GM12878 (cell line): ENCODE data around the gene KIF18A. TPM values are rescaled to one million over a fixed set of nuclear protein-coding genes. Genes with fewer than 3 reads are reported as not detected.

Experiments
- ATAC-seq: fragments of 200-7000 bp; cut with Tn5 transposase; 3 replicates; pipeline ENCODE4 v1.9.1; 2020; ENCODE audit warnings: mild to moderate bottlenecking, moderate library complexity
- BruUV-seq: library from RNA; stranded (reverse); fragments of 400-500 nt; replicated peaks from 2 replicates; lab custom pipeline; 2021; lab: Mats Ljungman, UMichigan
- CTCF ChIA-PET: fragments of 300-600 bp; sonication (Branson Sonifier 250); formaldehyde crosslinking; extraction: SDS; loops from one replicate; lab custom pipeline; 2021; ENCODE audit warnings: inconsistent platforms; lab: Yijun Ruan, JAX
- POLR2A ChIA-PET: fragments of 350-600 bp; formaldehyde crosslinking; extraction: SDS; loops from one replicate; lab custom pipeline; 2021; ENCODE audit warnings: inconsistent platforms; lab: Charles Lee
- RAD21 ChIA-PET: fragments of 300-600 bp; sonication (Branson Sonifier 250); formaldehyde crosslinking; loops from one replicate; lab custom pipeline; 2023; ENCODE audit warnings: antibody characterized with exemption; ENCODE audit not compliant: unreplicated experiment; lab: Charles Lee
- SMC1A ChIA-PET: fragments of 300-600 bp; sonication (Branson Sonifier 250); formaldehyde crosslinking; loops from one replicate; lab custom pipeline; 2023; ENCODE audit not compliant: unreplicated experiment, uncharacterized antibody; lab: Charles Lee
- DNase-seq: peaks from one replicate; pipeline ENCODE4 v3.0.0-alpha.2; 2011; ENCODE audit warnings: low read depth, low spot score
- FAIRE-seq: peaks from 3 replicates; lab custom pipeline; 2011; peaks lifted over from hg19 to GRCh38; lab: Jason Lieb, UNC
- H2AFZ ChIP-seq: 2 replicates; pipeline ENCODE4 v1.6.0; 2011; ENCODE audit warnings: low read depth, low read length, control low read depth; ENCODE audit not compliant: control insufficient read depth
- H3K27ac ChIP-seq: 2 replicates; pipeline ENCODE4 v1.5.1; 2011; ENCODE audit warnings: control low read depth; ENCODE audit not compliant: control insufficient read depth, insufficient read depth
- H3K27me3 ChIP-seq, 2 experiments: replicated peaks in 1 of 2; 2 replicates each; pipeline versions ENCODE4 v1.6.0 to v1.6.1; 2011; ENCODE audit warnings: low read length in 1 of 2; ENCODE audit not compliant: control insufficient read depth in 2 of 2, insufficient read depth in 2 of 2
- H3K36me3 ChIP-seq, 2 experiments: 2 replicates each; pipeline ENCODE4 v1.5.1; 2011; ENCODE audit warnings: low read length in 1 of 2; ENCODE audit not compliant: control insufficient read depth in 2 of 2, insufficient read depth in 2 of 2
- H3K4me1 ChIP-seq: 2 replicates; pipeline ENCODE4 v1.6.1; 2011; ENCODE audit warnings: mild to moderate bottlenecking, low read length, moderate library complexity, mixed read lengths; ENCODE audit not compliant: control insufficient read depth, insufficient read depth
- H3K4me2 ChIP-seq: 2 replicates; pipeline ENCODE4 v1.6.0; 2011; ENCODE audit warnings: control low read depth; ENCODE audit not compliant: control insufficient read depth, insufficient read depth
- H3K4me3 ChIP-seq: fragments of 200-600 bp; sonication (generic); 2 replicates; pipeline ENCODE4 v1.5.1; 2016
- H3K79me2 ChIP-seq: 2 replicates; pipeline ENCODE4 v1.6.0; 2011; ENCODE audit warnings: low read length; ENCODE audit not compliant: control insufficient read depth, insufficient read depth
- H3K9ac ChIP-seq: 2 replicates; pipeline ENCODE4 v1.8.0; 2011; ENCODE audit warnings: low read length, control low read depth, mixed read lengths; ENCODE audit not compliant: control insufficient read depth, insufficient read depth
- H3K9me3 ChIP-seq: replicated peaks from 3 replicates; pipeline ENCODE4 v1.5.1; 2011; ENCODE audit warnings: mild to moderate bottlenecking, low read length; ENCODE audit not compliant: control insufficient read depth, insufficient read depth
- H4K20me1 ChIP-seq: 2 replicates; pipeline ENCODE4 v1.6.0; 2011; ENCODE audit not compliant: control insufficient read depth, insufficient read depth
- ATF7 ChIP-seq: fragments of 450-650 bp; IDR thresholded peaks from 2 replicates; pipeline ENCODE4 v1.6.1; 2016; ENCODE audit warnings: low read depth, mild to moderate bottlenecking
- HDGF ChIP-seq: fragments of 450-650 bp; IDR thresholded peaks from 2 replicates; pipeline ENCODE4 v1.6.1; 2016; ENCODE audit warnings: antibody characterized with exemption
- KDM1A ChIP-seq: fragments of 200-600 bp; sonication (generic); IDR thresholded peaks from 2 replicates; pipeline ENCODE4 v1.6.1; 2016; ENCODE audit warnings: borderline replicate concordance
- KLF5 ChIP-seq: fragments of 450-650 bp; IDR thresholded peaks from 2 replicates; pipeline ENCODE4 v1.6.1; 2014; ENCODE audit warnings: mild to moderate bottlenecking; ENCODE audit not compliant: partially characterized antibody
- NFIC ChIP-seq: IDR thresholded peaks from 2 replicates; pipeline ENCODE4 v1.6.1; 2012; ENCODE audit warnings: low read depth, mild to moderate bottlenecking, inconsistent platforms, low read length, moderate library complexity
- NFXL1 ChIP-seq: fragments of 450-650 bp; IDR thresholded peaks from 2 replicates; pipeline ENCODE4 v1.6.1; 2017; ENCODE audit warnings: antibody characterized with exemption, mild to moderate bottlenecking, borderline replicate concordance
- PAX8 ChIP-seq: fragments of 450-650 bp; IDR thresholded peaks from 2 replicates; pipeline ENCODE4 v1.6.1; 2017; ENCODE audit warnings: mild to moderate bottlenecking, moderate library complexity
- POLR2AphosphoS2 ChIP-seq: IDR thresholded peaks from 2 replicates; pipeline ENCODE4 v1.6.1; 2011; ENCODE audit warnings: low read depth, mild to moderate bottlenecking, low read length, improper control_type of control experiment, moderate library complexity
- RCOR1 ChIP-seq: conservative IDR thresholded peaks from 2 replicates; pipeline ENCODE4 v1.6.1; 2012; ENCODE audit warnings: low read depth, low read length, improper control_type of control experiment
- WRNIP1 ChIP-seq: IDR thresholded peaks from 2 replicates; pipeline ENCODE4 v1.6.1; 2011; ENCODE audit warnings: low read depth, low read length, improper control_type of control experiment, borderline replicate concordance
- YBX1 ChIP-seq: fragments of 450-650 bp; IDR thresholded peaks from 2 replicates; pipeline ENCODE4 v1.6.1; 2016; ENCODE audit warnings: antibody characterized with exemption
- YY1 ChIP-seq: IDR thresholded peaks from 2 replicates; pipeline ENCODE4 v1.6.1; 2011; ENCODE audit warnings: low read depth, mild to moderate bottlenecking, low read length
- ZSCAN29 ChIP-seq: fragments of 450-650 bp; IDR thresholded peaks from 2 replicates; pipeline ENCODE4 v1.6.1; 2017; ENCODE audit warnings: mild to moderate bottlenecking, moderate library complexity
- WGBS: methylation state at CpG from one replicate; pipeline ENCODE4 v1.1.6; 2016; ENCODE audit warnings: low lambda C conversion rate; ENCODE audit not compliant: insufficient replicate concordance, insufficient coverage; ENCODE audit errors: missing lambda C conversion rate; 5-methylcytosine and 5-hydroxymethylcytosine counted together
- in situ Hi-C: fragments of 300-500 bp; cut with MboI; formaldehyde crosslinking; loops from 9 replicates; pipeline ENCODE4 v1.14.3; 2018; ENCODE audit warnings: mixed read lengths
- intact Hi-C: fragments of 100-400 bp; cut with micrococcal nuclease; formaldehyde crosslinking; loops from one replicate; pipeline ENCODE4 v1.14.2; 2022; ENCODE audit not compliant: unreplicated experiment
- polyA plus RNA-seq, 11 experiments: library from polyadenylated mRNA; depleted of rRNA in 4 of 11; unstranded in 6 of 11; stranded (reverse) in 5 of 11; fragments of >200 nt; fragmentation: Nextera tagmentation in 4 of 11; fragmentation: Illumina TruSeq in 1 of 11; extraction: Ambion mirVana in 4 of 11; extraction: Trizol in 1 of 11; gene quantifications; 1 replicate in 1 of 11; 2 replicates in 10 of 11; pipeline versions ENCODE4 v1.2.1 to v1.2.3, GENCODE V29; 2011 to 2016; ENCODE audit warnings: inconsistent platforms in 2 of 11, missing spikeins in 2 of 11, low read depth in 1 of 11
- total RNA-seq, 4 experiments: library from RNA; depleted of rRNA in 3 of 4; stranded (reverse); fragments of >200 nt in 3 of 4; fragmentation: Illumina TruSeq in 1 of 4; extraction: Trizol in 1 of 4; gene quantifications; 2 replicates each; pipeline versions ENCODE4 v1.2.1 to v1.2.3, GENCODE V29; 2013 to 2021
- TF ChIP-seq, protein P1 (sequence below): IDR thresholded peaks from 2 replicates; pipeline ENCODE4 v1.6.1; 2012; ENCODE audit warnings: low read depth, low read length, improper control_type of control experiment
- TF ChIP-seq, protein P2 (sequence below): fragments of 450-650 bp; formaldehyde crosslinking; IDR thresholded peaks from 2 replicates; pipeline ENCODE4 v1.5.0; 2022; ENCODE audit warnings: mild to moderate bottlenecking, missing genetic modification characterization

The KIF18A gene
- total and polyA plus RNA-seq, 10 of the 15 experiments (the other 5 are each of a cell fraction or from before 2014, with no cell fraction given): 11.2 to 31.5 (median 20.4) TPM

DNA sequence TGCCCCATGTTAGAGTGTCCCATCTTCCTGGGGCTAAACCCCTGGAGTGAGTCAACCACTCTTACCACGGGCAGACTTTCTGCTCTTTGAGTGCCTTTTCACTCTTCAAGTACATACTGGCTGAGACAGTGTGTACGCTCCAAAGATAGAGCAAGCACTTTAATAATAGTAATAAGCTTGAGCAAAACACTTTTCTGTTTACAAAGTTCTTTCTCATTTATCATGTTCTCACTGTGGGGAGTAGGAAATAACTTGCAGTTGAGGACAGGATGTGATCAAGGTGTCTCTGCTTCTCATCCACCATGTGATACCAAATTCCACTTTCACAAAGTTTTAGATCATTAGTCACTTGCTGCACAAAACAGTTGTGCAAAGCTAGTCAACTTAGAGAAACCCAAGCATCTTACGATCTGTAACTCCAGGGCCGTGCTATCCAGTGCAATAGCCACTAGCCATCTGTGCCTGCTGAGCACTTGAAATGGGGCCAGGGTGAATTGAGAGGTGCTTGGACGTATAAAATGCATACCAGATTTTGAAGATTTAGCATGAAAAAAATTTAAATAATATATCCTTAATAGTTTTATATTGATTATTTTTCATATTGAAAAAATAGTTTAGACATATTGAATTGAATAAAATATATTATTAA, 135.3 kb downstream of the KIF18A start:
- H3K9ac ChIP-seq: no peak overlapping the region
- no peak overlapping the region for H3K27ac ChIP-seq
- RAD21 ChIA-PET: no interaction called here
- ATAC-seq (no peak), FAIRE-seq (no peak), DNase-seq (no peak)
- POLR2A ChIA-PET: no interaction called here
- H3K4me1 ChIP-seq: no peaks in the 10 kb centered on the region
- no peaks in the 10 kb centered on the region for H4K20me1 ChIP-seq
- no peaks in the 10 kb centered on the region for H3K36me3 ChIP-seq
- in situ Hi-C loops (no loop called here), intact Hi-C loops (no loop called here)
- H3K4me3 ChIP-seq: no peak overlapping the region
- H3K27me3 ChIP-seq: no peaks in the 10 kb centered on the region
- CTCF ChIA-PET: interaction anchor here (1.2 kb wide), 1 partner anchor 9 kb away, joined by 3 read pairs; no protein-coding TSS in a partner anchor
- SMC1A ChIA-PET: no interaction called here
- H2AFZ ChIP-seq: no peak overlapping the region
- no peaks in the 10 kb centered on the region for H3K9me3 ChIP-seq
- H3K4me2 ChIP-seq: no peak overlapping the region
- 46% methylated on average over 5 of the region's 5 CpGs for WGBS
- no peaks in the 10 kb centered on the region for H3K79me2 ChIP-seq
- no TSS peak for BruUV-seq
- TF ChIP-seq KDM1A: no peak
- TF ChIP-seq WRNIP1: no peak
- TF ChIP-seq YY1: no peak
- TF ChIP-seq HDGF: no peak
- no peak for TF ChIP-seq ATF7
- TF ChIP-seq YBX1: no peak

DNA sequence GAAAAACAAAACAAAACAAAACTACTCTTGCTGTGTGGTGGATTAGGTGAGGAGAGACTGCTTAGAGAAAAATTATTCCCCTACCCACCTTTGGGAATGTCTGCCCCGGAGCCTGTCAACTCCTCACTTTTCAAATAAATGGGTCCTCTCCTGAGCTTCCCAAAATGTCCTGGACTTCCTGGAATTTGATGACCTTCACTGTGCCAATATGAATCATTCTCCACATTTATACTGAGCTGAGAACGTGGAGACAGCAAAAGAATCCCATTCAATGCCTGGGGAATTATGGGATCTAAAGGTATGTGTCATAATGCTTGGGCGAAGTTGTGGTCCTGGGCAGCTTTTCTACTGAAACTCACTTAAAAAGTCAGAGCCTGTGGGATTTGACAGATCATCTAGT, 136.8 kb downstream of the KIF18A start:
- Histone ChIP-seq H3K27me3 (no peaks in the 10 kb centered on the region), H3K79me2 (no peaks in the 10 kb centered on the region), H3K36me3 (no peaks in the 10 kb centered on the region), H3K4me2 (no peak overlapping the region), H2AFZ (no peak overlapping the region), H3K27ac (no peak overlapping the region), H3K9me3 (no peaks in the 10 kb centered on the region), H4K20me1 (no peaks in the 10 kb centered on the region), H3K4me3 (no peak overlapping the region), H3K4me1 (no peaks in the 10 kb centered on the region), H3K9ac (no peak overlapping the region)
- ChIA-PET SMC1A (interaction anchor here (0.6 kb wide), 1 partner anchor 11 kb away, joined by 4 read pairs; no protein-coding TSS in a partner anchor), CTCF (no interaction called here), RAD21 (no interaction called here), POLR2A (no interaction called here)
- intact Hi-C loops: no loop called here
- 18% methylated on average over 3 of the region's 3 CpGs for WGBS
- ATAC-seq (no peak), FAIRE-seq (no peak), DNase-seq (no peak)
- no TSS peak for BruUV-seq
- in situ Hi-C loops: no loop called here
- TF ChIP-seq NFIC (no peak), POLR2AphosphoS2 (no peak), KLF5 (no peak), NFXL1 (no peak), ZSCAN29 (no peak), RCOR1 (no peak), PAX8 (no peak)
- TF ChIP-seq, protein P1, sequence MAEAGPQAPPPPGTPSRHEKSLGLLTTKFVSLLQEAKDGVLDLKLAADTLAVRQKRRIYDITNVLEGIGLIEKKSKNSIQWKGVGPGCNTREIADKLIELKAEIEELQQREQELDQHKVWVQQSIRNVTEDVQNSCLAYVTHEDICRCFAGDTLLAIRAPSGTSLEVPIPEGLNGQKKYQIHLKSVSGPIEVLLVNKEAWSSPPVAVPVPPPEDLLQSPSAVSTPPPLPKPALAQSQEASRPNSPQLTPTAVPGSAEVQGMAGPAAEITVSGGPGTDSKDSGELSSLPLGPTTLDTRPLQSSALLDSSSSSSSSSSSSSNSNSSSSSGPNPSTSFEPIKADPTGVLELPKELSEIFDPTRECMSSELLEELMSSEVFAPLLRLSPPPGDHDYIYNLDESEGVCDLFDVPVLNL: no peak
- TF ChIP-seq, protein P2, sequence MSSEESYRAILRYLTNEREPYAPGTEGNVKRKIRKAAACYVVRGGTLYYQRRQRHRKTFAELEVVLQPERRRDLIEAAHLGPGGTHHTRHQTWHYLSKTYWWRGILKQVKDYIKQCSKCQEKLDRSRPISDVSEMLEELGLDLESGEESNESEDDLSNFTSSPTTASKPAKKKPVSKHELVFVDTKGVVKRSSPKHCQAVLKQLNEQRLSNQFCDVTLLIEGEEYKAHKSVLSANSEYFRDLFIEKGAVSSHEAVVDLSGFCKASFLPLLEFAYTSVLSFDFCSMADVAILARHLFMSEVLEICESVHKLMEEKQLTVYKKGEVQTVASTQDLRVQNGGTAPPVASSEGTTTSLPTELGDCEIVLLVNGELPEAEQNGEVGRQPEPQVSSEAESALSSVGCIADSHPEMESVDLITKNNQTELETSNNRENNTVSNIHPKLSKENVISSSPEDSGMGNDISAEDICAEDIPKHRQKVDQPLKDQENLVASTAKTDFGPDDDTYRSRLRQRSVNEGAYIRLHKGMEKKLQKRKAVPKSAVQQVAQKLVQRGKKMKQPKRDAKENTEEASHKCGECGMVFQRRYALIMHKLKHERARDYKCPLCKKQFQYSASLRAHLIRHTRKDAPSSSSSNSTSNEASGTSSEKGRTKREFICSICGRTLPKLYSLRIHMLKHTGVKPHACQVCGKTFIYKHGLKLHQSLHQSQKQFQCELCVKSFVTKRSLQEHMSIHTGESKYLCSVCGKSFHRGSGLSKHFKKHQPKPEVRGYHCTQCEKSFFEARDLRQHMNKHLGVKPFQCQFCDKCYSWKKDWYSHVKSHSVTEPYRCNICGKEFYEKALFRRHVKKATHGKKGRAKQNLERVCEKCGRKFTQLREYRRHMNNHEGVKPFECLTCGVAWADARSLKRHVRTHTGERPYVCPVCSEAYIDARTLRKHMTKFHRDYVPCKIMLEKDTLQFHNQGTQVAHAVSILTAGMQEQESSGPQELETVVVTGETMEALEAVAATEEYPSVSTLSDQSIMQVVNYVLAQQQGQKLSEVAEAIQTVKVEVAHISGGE: no peak
